Measurements from ENCODE around the gene PRICKLE2.

The PRICKLE2 gene

GRCh38 chr3:64152676-64153466, 72.4 kb downstream of the PRICKLE2 start:
- DNase-seq: no peak

GRCh38 chr3:64152086-64152485, 73.2 kb downstream of the PRICKLE2 start:
- no peak for DNase-seq

GRCh38 chr3:64151342-64151871, 73.9 kb downstream of the PRICKLE2 start:
- DNase-seq: no peak

GRCh38 chr3:64150623-64151207, 74.6 kb downstream of the PRICKLE2 start:
- DNase-seq: peak; percentile 80

- no peak for DNase-seq
These were observed 75.4 kb downstream of the PRICKLE2 start for GRCh38 chr3:64149886-64150285.

GRCh38 chr3:64148955-64149653, 76.2 kb downstream of the PRICKLE2 start:
- DNase-seq: peak; percentile 62

- no peak for DNase-seq
These were observed 78.1 kb downstream of the PRICKLE2 start for GRCh38 chr3:64147211-64147610.

- DNase-seq: no peak
These were observed 79.8 kb downstream of the PRICKLE2 start for GRCh38 chr3:64145438-64145837.

- no peak for DNase-seq
These were observed 80.9 kb downstream of the PRICKLE2 start for GRCh38 chr3:64144241-64144900.

GRCh38 chr3:64143409-64144130, 81.7 kb downstream of the PRICKLE2 start:
- DNase-seq: peak; percentile 52

- DNase-seq: no peak
These were observed 83.8 kb downstream of the PRICKLE2 start for GRCh38 chr3:64141476-64141875.

GRCh38 chr3:64140651-64141050, 84.6 kb downstream of the PRICKLE2 start:
- DNase-seq: no peak

GRCh38 chr3:64138656-64139375, 86.5 kb downstream of the PRICKLE2 start:
- no peak for DNase-seq

GRCh38 chr3:64138046-64138445, 87.2 kb downstream of the PRICKLE2 start:
- DNase-seq: no peak

GRCh38 chr3:64134882-64135281, 90.4 kb downstream of the PRICKLE2 start:
- DNase-seq: no peak

GRCh38 chr3:64133987-64134386, 91.3 kb downstream of the PRICKLE2 start:
- no peak for DNase-seq

GRCh38 chr3:64133272-64133671, 92.0 kb downstream of the PRICKLE2 start:
- DNase-seq: no peak

- DNase-seq: no peak
These were observed 93.4 kb downstream of the PRICKLE2 start for GRCh38 chr3:64131725-64132469.

- no peak for DNase-seq
These were observed 94.8 kb downstream of the PRICKLE2 start for GRCh38 chr3:64130436-64130835.

- DNase-seq: no peak
These were observed 95.7 kb downstream of the PRICKLE2 start for GRCh38 chr3:64129581-64129980.

- no peak for DNase-seq
These were observed 96.2 kb downstream of the PRICKLE2 start for GRCh38 chr3:64129106-64129505.

Measured in NCI-H146 (cell line).